GM21515 (cell line): ENCODE data around the gene DNM1.
"Not testable (repeated sequence)": the region's sequence is repeated elsewhere in the genome, so short reads cannot be mapped to it uniquely, and the experiment has no call there.

ENCODE experiments used
- ATAC-seq: cut with Tn5 transposase; IDR thresholded peaks from one replicate; pipeline ENCODE4 v1.9.1; 2021; ENCODE audit not compliant: unreplicated experiment

Gene DNM1

GRCh38 chr9:128222880-128223670 is 19.9 kb downstream of the DNM1 start:
- ATAC-seq, result no peak

- no peak for ATAC-seq
Observed at GRCh38 chr9:128224877-128225276, 21.7 kb downstream of the DNM1 start.

GRCh38 chr9:128225770-128226411 is 22.7 kb downstream of the DNM1 start:
- ATAC-seq, result no peak

- ATAC-seq, result no peak
Observed at GRCh38 chr9:128226412-128226801, 23.2 kb downstream of the DNM1 start.

GRCh38 chr9:128230897-128231296 is 27.7 kb downstream of the DNM1 start:
- not testable (repeated sequence) for ATAC-seq

GRCh38 chr9:128231638-128232527 is 28.7 kb downstream of the DNM1 start:
- no peak for ATAC-seq

- no peak for ATAC-seq
Observed at GRCh38 chr9:128232528-128233428, 29.6 kb downstream of the DNM1 start.

GRCh38 chr9:128233817-128234406 is 30.7 kb downstream of the DNM1 start:
- ATAC-seq, result no peak

GRCh38 chr9:128242124-128242523 is 38.9 kb downstream of the DNM1 start:
- no peak for ATAC-seq

- ATAC-seq, result no peak
Observed at GRCh38 chr9:128242828-128243214, 39.6 kb downstream of the DNM1 start.

GRCh38 chr9:128243215-128244018 is 40.2 kb downstream of the DNM1 start:
- ATAC-seq, result no peak

- ATAC-seq, result no peak
Observed at GRCh38 chr9:128244091-128244836, 41.1 kb downstream of the DNM1 start.

- no peak for ATAC-seq
Observed at GRCh38 chr9:128244837-128245231, 41.7 kb downstream of the DNM1 start.

GRCh38 chr9:128245421-128246151 is 42.4 kb downstream of the DNM1 start:
- no peak for ATAC-seq

GRCh38 chr9:128246471-128246870 is 43.3 kb downstream of the DNM1 start:
- ATAC-seq, result no peak

GRCh38 chr9:128247226-128247803 is 44.1 kb downstream of the DNM1 start:
- no peak for ATAC-seq

GRCh38 chr9:128249558-128249907 is 46.4 kb downstream of the DNM1 start:
- no peak for ATAC-seq
